ENCODE data around the gene BBS9.

GRCh38 chr7:33578166-33578565 is 448.8 kb downstream of the BBS9 start:
- TF ChIP-seq CTCF (IDR thresholded peaks at IDR 0.05; ENCODE audit: insufficient read depth, low read length, poor library complexity, severe bottlenecking) (no peak), EZH2phosphoT487 (conservative IDR thresholded peaks at IDR 0.05; ENCODE audit: low read length) (no peak)

Measured in SU-DHL-6 (cell line).